HG03064 (cell line): ENCODE data around the gene PAPPA2.

Experiments
- ATAC-seq: cut with Tn5 transposase; IDR thresholded peaks from one replicate; pipeline ENCODE4 v1.9.1; 2021; ENCODE audit warnings: low read depth; ENCODE audit not compliant: unreplicated experiment

PAPPA2 gene

DNA sequence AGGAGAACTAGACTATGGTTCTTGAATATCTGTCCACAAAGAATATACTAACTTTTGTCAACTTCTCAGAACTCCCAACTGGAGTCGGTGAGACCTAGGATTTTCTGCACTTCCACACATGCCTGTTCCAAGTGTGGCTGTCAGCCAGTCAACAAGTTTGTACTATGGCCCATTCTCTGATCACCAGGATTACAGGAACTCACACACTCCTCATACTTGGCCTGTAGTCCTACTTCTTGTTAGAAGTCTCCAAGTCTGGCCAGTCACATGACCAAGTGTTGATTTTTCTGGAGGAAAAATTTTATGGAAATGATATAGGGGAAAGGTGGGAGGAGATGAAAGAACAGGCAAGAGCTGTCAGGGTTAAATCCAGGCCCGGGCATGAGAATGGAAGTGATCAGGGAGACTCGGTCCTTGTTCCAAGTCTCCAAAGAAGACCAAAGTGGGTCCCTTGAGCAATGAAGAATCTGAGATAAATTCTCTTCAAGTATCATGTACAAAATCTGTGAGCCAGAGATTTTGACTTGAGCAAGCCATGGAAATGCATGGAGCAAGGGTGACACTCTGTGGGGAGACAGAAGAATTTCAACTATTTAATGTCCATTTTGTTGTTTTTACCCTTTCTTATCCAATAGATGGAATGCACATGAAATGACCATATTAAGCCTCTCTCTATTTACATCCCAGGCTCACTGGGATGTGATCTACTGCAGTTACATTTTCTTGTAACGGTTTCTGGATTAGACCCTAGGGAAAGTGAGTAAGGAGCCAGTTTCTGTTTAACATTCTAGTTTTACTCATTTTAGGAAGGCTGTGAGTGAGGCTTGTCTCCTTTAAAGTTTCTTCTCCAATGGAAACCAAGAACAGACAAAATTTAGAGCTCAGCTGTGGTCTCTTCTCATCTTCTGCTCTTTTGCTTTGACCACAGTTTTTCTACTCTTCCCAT is 380.6 kb downstream of the PAPPA2 start:
- no peak for ATAC-seq

DNA sequence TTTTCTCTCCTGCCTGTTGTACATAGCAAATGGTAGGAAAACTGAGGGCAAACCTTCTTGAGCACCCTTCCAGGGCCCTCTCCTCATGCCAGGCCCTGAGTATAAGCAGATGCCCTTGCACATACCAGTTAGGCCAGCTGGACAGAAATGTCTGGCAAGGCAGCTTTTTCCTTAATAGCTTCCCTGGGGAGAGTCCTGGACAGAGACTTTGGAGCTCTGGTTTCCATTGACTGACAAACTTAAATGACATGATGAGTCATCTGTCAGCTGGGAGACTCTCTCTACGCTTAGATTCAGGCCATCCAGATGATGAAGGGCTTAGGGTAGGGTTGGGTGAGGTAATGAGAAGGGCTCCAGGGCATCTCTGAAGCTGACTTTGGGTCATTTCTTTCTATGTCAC is 384.1 kb downstream of the PAPPA2 start:
- no peak for ATAC-seq

DNA sequence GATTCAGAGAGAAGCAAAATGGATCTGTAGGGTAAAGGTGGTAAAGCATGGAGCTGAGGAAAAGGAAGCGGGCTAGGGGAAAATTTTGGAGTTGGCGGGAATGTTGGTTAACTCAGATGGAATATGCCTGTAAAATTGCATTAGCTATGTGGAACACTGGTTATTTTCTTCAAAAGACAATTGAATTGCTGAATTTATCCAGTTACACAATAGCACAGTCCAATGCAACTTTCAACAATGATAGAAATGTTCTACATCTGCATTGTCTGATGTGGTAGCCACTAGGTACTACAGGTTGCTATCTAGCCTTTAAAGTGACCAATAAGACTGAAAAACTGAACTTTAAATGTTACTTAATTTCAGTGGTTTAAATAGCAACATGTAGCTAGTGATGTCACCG is 386.3 kb downstream of the PAPPA2 start:
- ATAC-seq, result no peak

DNA sequence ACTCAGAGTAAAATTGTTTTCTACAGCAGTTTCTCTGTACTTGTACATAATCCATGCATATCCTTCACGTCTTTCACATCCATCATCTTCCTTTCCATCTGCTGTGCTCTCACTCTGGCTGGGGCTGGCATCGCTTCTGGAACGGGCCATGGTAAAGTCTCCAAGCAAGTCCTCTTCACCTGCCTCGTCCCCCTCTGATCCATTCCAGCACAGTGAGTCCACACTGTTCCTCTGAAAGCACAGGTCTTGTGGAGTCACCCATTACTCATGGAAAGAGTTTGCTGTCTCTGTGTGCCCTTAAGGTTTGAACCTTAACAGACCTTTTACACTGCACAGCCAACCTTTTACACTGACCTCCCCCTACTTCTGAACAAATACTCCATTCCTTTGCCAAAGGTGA is 387.9 kb downstream of the PAPPA2 start:
- no peak for ATAC-seq

DNA sequence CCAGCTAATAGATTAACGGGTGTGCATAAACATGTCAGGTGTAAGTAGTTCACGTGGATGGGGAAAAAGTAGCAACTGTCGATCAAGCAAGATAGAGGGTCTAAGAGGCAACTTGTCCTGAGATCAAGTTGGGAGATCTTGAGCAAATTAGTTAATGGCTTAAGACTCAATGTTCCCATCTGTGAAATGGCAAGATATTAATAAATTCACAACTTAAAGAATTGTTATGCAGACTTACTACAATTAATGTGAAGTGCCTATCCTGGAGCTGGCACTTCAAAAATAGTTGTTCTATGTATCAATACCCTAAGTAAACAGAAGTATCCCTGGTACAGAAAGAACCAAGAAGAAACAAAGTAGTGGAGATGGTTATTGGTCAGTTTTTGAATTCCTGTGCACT is 389.1 kb downstream of the PAPPA2 start:
- ATAC-seq, result no peak

DNA sequence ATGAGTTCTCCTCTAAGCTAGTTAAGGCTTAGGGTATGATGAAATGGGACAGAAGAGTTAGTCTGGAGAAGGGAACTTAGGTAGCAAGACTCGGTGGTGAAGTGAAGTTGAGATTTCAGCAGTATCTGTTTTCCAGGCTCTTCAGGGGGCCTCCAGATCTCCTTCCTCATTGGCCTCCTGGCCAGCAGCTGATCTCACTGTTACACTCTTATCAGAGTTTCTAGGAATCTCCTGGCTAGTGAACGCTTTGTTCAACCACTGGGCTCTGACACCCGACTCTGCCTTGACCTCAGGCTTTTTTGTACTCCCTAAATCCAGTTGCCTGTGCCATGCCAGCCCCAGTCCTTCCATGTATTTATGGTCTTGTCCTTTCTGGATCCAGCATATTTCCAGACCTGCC is 390.5 kb downstream of the PAPPA2 start:
- no peak for ATAC-seq

DNA sequence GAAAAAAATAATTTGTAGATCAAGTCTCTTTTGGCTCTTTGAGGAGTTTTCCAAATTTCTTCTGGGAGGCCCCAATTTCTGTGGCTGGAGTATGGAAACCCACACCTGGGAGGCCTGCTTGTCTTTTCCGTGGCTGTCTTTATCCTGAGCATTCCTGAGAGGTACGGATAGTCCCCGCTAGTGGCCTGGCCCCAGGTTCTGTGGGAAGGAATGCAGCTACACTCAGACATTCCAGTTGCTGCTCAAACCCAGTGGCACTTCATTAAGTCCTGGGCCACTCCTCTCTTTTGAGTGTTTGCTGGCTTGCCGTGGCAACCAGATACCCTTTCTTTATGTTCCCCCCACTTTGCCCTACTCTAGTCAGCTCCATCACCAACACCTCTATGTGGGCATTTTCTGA is 391.1 kb downstream of the PAPPA2 start:
- no peak for ATAC-seq

DNA sequence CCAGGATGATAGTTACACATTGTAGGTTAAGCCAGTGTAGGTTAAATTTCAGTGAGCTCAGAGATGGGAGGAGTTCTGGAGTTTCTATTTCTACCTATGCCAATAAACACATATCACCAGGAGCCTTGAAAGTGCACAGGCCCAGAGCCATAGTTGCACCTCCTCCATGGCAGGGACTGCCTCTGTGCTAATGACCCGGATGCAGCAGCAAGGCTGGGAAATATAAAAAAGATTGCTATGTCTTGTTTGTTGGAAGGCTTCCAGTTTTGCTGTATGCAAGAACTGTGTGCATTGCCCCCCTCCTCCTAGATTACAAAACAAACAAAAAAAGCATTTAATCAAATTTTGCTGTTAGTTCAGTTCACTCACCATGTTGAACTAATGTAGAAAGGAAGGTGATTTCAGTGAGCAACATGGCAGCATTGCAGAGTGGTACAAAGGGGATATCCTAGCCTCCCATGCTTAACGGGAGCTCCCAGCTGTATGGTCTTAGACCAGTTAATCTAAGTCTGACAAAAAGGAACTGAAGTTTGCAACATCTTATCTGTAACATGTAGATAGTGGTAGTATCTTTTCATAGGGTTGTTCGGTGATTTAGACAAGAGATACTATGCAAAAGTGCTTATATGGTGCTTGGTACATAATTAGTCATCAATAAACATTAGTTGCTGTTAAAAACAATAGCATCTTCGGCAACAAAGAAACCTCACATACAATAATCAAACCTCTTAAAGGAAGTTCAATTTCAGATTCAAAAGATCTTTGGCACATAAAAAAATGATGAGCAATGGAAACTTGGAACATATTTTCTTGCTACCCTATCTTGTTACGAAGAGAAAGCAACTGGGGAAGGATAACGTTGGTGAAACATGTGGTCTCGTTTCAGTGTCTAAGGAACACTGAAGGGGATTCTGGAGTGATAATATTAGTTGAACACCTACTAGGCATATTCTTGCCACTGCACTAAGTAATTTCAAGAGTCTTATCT is 392.1 kb downstream of the PAPPA2 start:
- no peak for ATAC-seq

DNA sequence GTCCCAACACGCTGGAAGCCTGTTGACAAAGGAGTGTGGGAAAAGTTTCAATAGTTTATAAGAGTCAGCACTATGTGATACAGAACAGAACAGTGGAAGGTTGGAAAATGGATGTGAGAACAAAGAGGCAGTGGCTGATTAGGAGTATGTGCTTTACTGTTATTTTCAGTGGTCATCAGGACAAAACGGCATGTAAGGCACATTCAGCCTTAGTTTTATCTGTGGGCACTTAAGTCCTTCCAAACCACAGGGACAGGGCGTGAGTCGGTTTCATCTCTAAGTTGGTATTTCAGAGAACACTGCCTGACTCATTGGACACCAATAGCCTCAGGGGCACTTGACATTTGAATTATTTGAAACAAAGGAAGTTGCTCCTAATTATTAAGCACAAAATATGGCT is 394.7 kb downstream of the PAPPA2 start:
- no peak for ATAC-seq

DNA sequence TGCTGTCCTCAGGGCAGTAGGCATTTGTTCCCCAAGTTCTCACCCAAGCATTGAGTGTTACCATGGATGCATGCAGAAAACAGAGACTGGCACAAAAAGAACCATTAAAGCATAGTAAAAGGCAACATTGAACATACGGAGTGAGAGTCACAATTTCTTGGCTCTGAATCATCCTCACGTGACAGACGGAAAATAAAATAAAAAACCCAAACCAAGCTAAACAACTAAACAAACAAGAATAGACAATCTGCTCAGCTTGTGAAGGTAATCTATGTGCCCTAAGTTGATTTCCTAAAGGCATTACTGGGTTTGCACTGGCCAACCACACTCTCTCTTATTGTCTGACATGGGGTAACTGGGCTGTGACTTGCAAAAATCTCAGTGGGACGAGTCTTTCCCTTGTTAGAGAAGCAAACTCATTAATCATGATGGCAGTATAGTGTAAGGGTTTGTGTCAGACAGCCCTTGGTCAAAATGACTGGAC is 395.5 kb downstream of the PAPPA2 start:
- ATAC-seq, result no peak

DNA sequence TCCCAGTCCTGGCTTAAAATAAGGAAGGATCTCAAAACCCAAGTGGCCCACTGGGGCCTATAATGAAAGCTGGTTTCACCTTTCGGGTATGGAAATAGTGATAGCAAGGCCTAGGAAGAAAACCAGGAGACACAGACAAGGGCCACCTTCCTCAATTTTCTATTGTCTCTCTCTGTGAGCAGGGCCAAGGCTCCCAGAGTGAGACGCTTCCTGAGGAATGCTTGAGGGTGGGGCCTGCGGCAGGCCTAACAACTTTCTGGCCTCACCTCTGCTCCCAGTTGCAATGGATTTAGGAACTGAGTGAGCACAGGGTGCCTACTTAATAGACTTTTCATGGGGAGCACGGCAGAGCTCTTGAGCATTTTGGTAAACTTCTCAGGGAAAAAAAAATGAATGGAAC is 400.6 kb downstream of the PAPPA2 start:
- no peak for ATAC-seq

DNA sequence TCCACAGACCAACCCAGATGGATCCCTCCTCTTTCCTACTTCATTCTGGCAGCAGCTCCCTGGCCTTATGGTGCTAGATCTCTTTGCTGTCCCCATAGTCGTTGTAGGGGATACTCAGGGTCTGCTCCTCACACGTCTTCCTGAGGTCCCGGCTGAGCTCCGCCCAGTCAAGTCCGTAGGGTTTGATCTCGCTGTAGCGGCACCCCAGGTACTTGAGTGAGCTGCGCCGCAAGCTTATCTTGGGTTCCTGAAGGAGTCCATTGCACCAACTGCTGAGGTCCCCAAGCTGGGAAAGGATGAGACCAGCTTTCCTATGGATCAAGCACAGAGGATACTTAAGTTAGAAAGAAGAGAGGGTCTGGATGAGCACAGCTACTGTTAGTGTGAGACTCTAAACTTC is 401.2 kb downstream of the PAPPA2 start:
- ATAC-seq, result no peak

DNA sequence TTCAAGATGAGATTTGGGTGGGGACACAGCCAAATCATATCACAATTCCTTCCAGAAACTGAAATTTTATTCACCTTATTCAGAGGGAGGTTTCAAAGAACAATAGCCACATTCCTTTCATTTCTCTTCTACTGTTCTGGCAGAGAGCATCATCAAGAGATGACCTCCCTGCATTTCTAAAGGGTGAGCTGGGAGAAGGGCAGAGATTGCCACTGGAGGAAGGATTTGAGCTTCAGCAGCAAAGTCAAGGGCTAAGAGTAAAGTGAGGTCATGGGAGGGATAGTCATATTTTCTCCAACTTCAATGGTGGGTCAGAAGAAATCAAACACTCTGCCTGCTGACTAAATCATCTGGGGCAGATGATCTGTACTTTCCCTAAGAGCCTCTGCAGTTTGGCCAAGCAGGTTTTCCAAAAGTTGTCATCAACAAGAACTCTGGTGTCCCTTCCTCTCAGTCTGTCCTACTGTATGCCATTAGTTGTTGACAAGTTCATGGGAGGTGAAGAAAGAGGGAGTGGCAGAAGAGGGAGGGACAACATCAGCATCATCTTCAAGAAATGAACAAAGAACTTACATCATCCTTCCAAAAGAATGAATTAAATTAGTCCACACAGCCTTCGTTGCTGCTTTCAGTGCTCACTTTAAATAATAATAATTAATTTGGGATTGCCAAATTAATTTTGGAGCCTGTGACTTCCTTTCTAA is 403.2 kb downstream of the PAPPA2 start:
- no peak for ATAC-seq

DNA sequence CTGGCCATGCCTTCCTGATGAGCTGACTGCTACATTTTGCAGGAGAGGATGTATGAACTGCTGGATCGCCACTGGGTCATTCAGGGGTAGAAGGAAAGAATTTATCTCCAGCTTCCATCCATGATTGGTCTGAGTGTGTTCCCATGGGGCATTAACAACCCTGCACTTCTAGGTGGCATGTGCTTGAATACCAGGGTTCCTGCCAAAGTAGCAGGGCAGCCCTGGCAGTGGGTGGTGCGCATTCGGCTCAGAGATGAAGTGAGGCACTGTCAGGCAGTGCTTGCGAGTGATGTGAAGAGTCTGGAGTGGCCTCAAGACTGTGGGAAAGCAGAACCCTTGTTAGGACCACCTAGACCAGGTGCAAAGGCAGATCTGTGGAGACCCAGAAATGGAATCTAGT is 406.6 kb downstream of the PAPPA2 start:
- ATAC-seq, result no peak

DNA sequence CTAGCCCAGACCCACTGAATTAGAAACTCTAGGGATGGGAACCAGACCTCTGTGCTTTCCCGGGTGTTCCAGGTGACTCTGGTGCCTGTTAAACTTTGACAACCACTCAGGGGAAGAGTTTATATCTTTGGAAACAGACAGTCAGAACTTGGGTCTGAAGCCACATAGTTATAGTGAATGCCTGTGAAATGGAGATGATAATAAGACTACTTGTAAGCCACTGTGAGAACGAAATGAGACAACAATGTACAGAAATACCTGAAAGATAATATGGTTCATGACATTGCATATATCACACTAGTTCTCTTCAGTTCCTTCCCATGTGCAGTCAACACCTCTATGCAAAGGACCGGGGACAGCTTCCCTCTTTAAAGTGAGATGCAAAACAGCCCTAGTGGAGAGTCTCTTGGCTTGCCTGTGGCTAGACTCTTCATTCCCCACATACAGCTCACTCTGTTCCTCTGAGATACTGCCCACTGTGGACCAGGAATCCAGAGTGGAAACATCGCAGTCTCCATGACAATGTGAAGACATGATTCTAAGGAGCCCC is 414.1 kb downstream of the PAPPA2 start:
- ATAC-seq, result no peak

DNA sequence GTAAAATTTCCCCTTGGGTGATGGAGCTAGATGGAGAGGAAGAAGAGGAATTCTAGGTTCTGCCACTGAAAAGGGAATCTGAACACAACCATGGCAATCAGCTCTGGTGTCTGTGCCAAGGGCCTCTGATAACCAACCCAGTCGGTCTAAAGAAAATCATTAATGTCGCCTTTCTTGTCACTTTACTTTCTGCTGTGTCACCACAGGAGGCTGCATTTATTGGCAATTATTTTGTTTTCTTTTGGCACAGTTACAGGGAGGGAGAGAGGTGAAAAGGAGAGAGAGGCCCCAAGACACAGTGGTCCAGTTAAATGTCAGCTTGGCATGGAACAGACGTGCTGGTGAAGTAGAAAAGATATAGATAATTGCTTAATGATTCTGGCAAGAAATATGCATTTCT is 414.6 kb downstream of the PAPPA2 start:
- ATAC-seq, result no peak

DNA sequence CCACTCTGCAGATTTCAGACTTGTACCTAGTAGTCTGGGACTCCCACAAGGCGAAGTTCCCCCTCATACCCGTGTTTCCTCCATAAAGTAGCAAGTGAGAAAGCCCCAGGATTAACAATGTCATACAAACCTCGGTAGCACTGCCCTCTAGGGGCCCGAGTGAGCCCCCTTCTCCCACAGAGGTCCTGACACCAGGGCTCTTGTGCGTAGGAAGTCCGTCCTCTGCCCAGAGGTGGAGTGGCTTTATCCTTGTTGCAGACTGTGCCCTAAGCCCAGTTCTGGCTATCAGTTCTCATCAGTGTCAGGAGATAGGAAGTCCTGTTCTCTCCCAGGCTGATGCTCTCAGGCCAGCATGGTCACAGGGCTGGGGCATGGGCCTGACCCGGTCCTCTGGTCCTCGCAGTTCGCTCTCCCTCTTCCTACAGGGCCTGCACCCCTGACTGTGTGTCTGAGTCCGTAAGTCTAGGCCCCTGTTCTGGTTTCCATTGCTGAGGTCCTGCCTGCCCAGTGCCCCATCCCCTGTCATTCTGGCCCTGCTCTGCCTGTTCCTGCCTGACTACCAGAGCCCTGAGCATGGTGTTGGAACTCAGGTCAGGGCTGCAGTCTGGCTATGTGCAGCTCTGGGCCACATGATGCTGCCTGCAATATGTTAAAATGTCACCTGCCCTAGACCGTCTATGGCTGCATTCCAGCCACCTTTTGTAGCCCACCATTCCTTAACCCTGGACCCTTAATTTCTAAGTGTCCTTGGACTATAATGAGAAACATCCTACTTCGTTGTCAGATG is 416.0 kb downstream of the PAPPA2 start:
- no peak for ATAC-seq

DNA sequence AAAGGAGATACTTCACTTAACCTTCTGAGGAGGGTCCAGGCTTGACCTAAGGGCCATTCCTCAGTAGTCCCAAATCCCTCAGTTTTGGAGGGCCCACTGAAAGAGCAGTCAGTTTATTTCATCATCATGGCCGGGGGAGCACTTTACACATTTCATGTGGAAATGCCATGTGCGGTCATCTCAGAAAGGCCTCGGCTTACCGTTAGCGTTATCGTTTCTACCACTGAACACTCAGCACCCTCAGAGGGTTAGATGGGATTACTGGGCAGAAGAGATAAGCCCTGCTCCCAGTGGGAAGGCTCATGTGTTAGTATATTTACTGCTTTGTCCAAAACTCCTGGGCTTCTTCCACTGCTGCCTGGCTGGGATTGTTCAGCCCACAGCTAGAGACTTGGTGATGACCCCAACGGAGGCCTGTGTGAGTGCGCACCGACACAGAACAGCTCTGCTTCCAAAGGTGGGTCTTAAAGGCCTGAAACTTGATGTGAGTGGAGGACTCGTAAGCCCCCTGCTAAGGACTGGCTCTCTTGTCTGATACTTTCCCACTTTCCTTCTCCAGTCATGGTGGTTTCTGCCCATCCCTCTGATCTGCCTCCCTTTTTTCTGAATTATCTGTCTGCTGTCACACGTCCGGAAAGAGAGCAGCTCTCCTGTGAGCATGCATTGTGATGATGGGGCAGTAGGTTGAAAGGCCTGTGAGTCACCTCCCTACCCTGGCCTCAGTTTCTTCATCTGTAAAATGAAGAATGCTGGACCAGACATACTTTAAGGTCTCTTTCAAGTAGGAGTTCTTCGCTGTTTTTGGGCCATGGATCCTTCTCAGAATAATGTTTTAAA is 417.0 kb downstream of the PAPPA2 start:
- ATAC-seq, result no peak
